Measurements from ENCODE around the gene KRTAP13-1. TPM values are rescaled to one million over a fixed set of nuclear protein-coding genes. Genes with fewer than 3 reads are reported as not detected.
A peak's percentile ranks its signal among the peaks of the same experiment; 100 is the strongest.

KRTAP13-1 gene
- total RNA-seq, 5 donors from 2014 or later (not counting 1 experiment from before 2014, with no cell fraction given), result not detected

- Histone ChIP-seq H3K27ac (ENCODE audit: low read length) (no peak within 1 kb of the TSS), H3K9me3 (no peaks in the 10 kb centered on the region), H3K4me3 (ENCODE audit: control insufficient read depth in 1 of 2, extremely low read depth in 1 of 2, low read length in 1 of 2) (no peak within 1 kb of the TSS), H3K27me3 (replicated peaks in 1 of 2; ENCODE audit: control insufficient read depth in 2 of 2, extremely low read depth in 1 of 2, insufficient read depth in 2 of 2, low read length in 1 of 2) (no peaks in the 10 kb centered on the region), H3K4me1 (ENCODE audit: control insufficient read depth in 1 of 2, extremely low read depth in 1 of 2, insufficient read depth in 2 of 2, low read length in 2 of 2) (no peaks in the 10 kb centered on the region), H3K36me3 (ENCODE audit: control insufficient read depth in 2 of 2, extremely low read depth in 1 of 2, insufficient read depth in 1 of 2, low read length in 1 of 2) (no peaks in the 10 kb centered on the region)
- Mint-ChIP-seq H3K27ac (no peak within 1 kb of the TSS), H3K4me3 (no peak within 1 kb of the TSS), H3K36me3 (no peaks in the 10 kb centered on the region), H3K9me3 (peaks cover 0 to 3% (median 0%) of the 10 kb centered on the region in 3 donors), H3K27me3 (peaks cover 0 to 6% of the 10 kb centered on the region in 2 donors), H3K4me1 (no peaks in the 10 kb centered on the region)
- ChIA-PET CTCF (no interaction called here), POLR2A (no interaction called here)
- WGBS (ENCODE audit: insufficient coverage), result 100% methylated on average over 1 of the region's 5 CpGs
- DNase-seq (no peak), ATAC-seq (replicated peaks in 1 of 4) (no peak)
Measured at GRCh38 chr21:30372139-30372770, 23.6 kb upstream of the KRTAP13-1 start, which contains the start of gene KRTAP13-2. Gene KRTAP13-2 (minus strand): TSS chr21:30372271. CDS start chr21:30372213, 58 bp downstream.

- H3K27me3 Mint-ChIP-seq, result peaks cover 0 to 6% of the 10 kb centered on the region in 2 donors
- no peaks in the 10 kb centered on the region for H3K4me1 ChIP-seq (ENCODE audit: control insufficient read depth in 1 of 2, extremely low read depth in 1 of 2, insufficient read depth in 2 of 2, low read length in 2 of 2)
- H3K27ac ChIP-seq (ENCODE audit: low read length), result no peak overlapping the region
- no peaks in the 10 kb centered on the region for H3K36me3 Mint-ChIP-seq
- WGBS (ENCODE audit: insufficient coverage), result no CpG with 5 or more reads among the region's 1 CpG
- POLR2A ChIA-PET, result no interaction called here
- H3K4me3 Mint-ChIP-seq, result no peak overlapping the region
- CTCF ChIA-PET, result no interaction called here
- H3K4me1 Mint-ChIP-seq, result no peaks in the 10 kb centered on the region
- DNase-seq (no peak), ATAC-seq (replicated peaks in 1 of 4) (no peak)
- no peaks in the 10 kb centered on the region for H3K9me3 Mint-ChIP-seq
- H3K27me3 ChIP-seq (replicated peaks in 1 of 2; ENCODE audit: control insufficient read depth in 2 of 2, extremely low read depth in 1 of 2, insufficient read depth in 2 of 2, low read length in 1 of 2), result peaks cover 0 to 3% of the 10 kb centered on the region in 2 experiments
- no peak overlapping the region for H3K27ac Mint-ChIP-seq
- no peak overlapping the region for H3K4me3 ChIP-seq (ENCODE audit: control insufficient read depth in 1 of 2, extremely low read depth in 1 of 2, low read length in 1 of 2)
- no peaks in the 10 kb centered on the region for H3K36me3 ChIP-seq (ENCODE audit: control insufficient read depth in 2 of 2, extremely low read depth in 1 of 2, insufficient read depth in 1 of 2, low read length in 1 of 2)
- H3K9me3 ChIP-seq, result no peaks in the 10 kb centered on the region
Measured at GRCh38 chr21:30382201-30382600, 13.6 kb upstream of the KRTAP13-1 start.

GRCh38 chr21:30391492-30392025 is 4.3 kb upstream of the KRTAP13-1 start:
- WGBS (ENCODE audit: insufficient coverage), result no CpG with 5 or more reads among the region's 2 CpGs
- Mint-ChIP-seq H3K27me3 (peaks cover 0 to 5% of the 10 kb centered on the region in 2 donors), H3K27ac (no peak overlapping the region), H3K4me3 (no peak overlapping the region), H3K36me3 (no peaks in the 10 kb centered on the region), H3K4me1 (no peaks in the 10 kb centered on the region), H3K9me3 (peaks cover 4 to 8% (median 4%) of the 10 kb centered on the region in 3 donors)
- ChIA-PET CTCF (no interaction called here), POLR2A (no interaction called here)
- Histone ChIP-seq H3K27ac (ENCODE audit: low read length) (no peak overlapping the region), H3K4me3 (ENCODE audit: control insufficient read depth in 1 of 2, extremely low read depth in 1 of 2, low read length in 1 of 2) (no peak overlapping the region), H3K36me3 (ENCODE audit: control insufficient read depth in 2 of 2, extremely low read depth in 1 of 2, insufficient read depth in 1 of 2, low read length in 1 of 2) (no peaks in the 10 kb centered on the region), H3K27me3 (replicated peaks in 1 of 2; ENCODE audit: control insufficient read depth in 2 of 2, extremely low read depth in 1 of 2, insufficient read depth in 2 of 2, low read length in 1 of 2) (peaks cover 0 to 3% of the 10 kb centered on the region in 2 experiments), H3K4me1 (ENCODE audit: control insufficient read depth in 1 of 2, extremely low read depth in 1 of 2, insufficient read depth in 2 of 2, low read length in 2 of 2) (no peaks in the 10 kb centered on the region), H3K9me3 (no peaks in the 10 kb centered on the region)
- no peak for DNase-seq
- no peak for ATAC-seq (replicated peaks in 1 of 4)

GRCh38 chr21:30408782-30409494 is 13.1 kb downstream of the KRTAP13-1 start:
- H3K4me1 Mint-ChIP-seq, result no peaks in the 10 kb centered on the region
- DNase-seq (peak in 1 of 35 experiments; percentile 0), ATAC-seq (replicated peaks in 1 of 4) (no peak)
- Histone ChIP-seq H3K27ac (ENCODE audit: low read length) (no peak overlapping the region), H3K36me3 (ENCODE audit: control insufficient read depth in 2 of 2, extremely low read depth in 1 of 2, insufficient read depth in 1 of 2, low read length in 1 of 2) (no peaks in the 10 kb centered on the region), H3K27me3 (replicated peaks in 1 of 2; ENCODE audit: control insufficient read depth in 2 of 2, extremely low read depth in 1 of 2, insufficient read depth in 2 of 2, low read length in 1 of 2) (peaks cover 0 to 3% of the 10 kb centered on the region in 2 experiments), H3K4me1 (ENCODE audit: control insufficient read depth in 1 of 2, extremely low read depth in 1 of 2, insufficient read depth in 2 of 2, low read length in 2 of 2) (no peaks in the 10 kb centered on the region), H3K4me3 (ENCODE audit: control insufficient read depth in 1 of 2, extremely low read depth in 1 of 2, low read length in 1 of 2) (no peak overlapping the region), H3K9me3 (no peaks in the 10 kb centered on the region)
- peaks cover 4 to 16% (median 8%) of the 10 kb centered on the region in 3 donors for H3K9me3 Mint-ChIP-seq
- H3K27me3 Mint-ChIP-seq, result peaks cover 11 to 15% of the 10 kb centered on the region in 2 donors
- no peaks in the 10 kb centered on the region for H3K36me3 Mint-ChIP-seq
- ChIA-PET POLR2A (no interaction called here), CTCF (no interaction called here)
- H3K27ac Mint-ChIP-seq, result no peak overlapping the region
- 63% methylated on average over 6 of the region's 14 CpGs for WGBS (ENCODE audit: insufficient coverage)
- peak overlapping the region in 1 of 3 donors; percentile 37 for H3K4me3 Mint-ChIP-seq

- H3K27ac Mint-ChIP-seq, result no peak overlapping the region
- POLR2A ChIA-PET, result no interaction called here
- WGBS (ENCODE audit: insufficient coverage), result 56% methylated on average over 3 of the region's 5 CpGs
- no peaks in the 10 kb centered on the region for H3K36me3 Mint-ChIP-seq
- CTCF ChIA-PET, result no interaction called here
- H3K4me3 Mint-ChIP-seq, result no peak overlapping the region
- peaks cover 0 to 2% of the 10 kb centered on the region in 2 donors for H3K27me3 Mint-ChIP-seq
- H3K4me1 Mint-ChIP-seq, result no peaks in the 10 kb centered on the region
- Histone ChIP-seq H3K27ac (ENCODE audit: low read length) (no peak overlapping the region), H3K4me3 (ENCODE audit: control insufficient read depth in 1 of 2, extremely low read depth in 1 of 2, low read length in 1 of 2) (no peak overlapping the region), H3K36me3 (ENCODE audit: control insufficient read depth in 2 of 2, extremely low read depth in 1 of 2, insufficient read depth in 1 of 2, low read length in 1 of 2) (no peaks in the 10 kb centered on the region), H3K4me1 (ENCODE audit: control insufficient read depth in 1 of 2, extremely low read depth in 1 of 2, insufficient read depth in 2 of 2, low read length in 2 of 2) (no peaks in the 10 kb centered on the region), H3K27me3 (replicated peaks in 1 of 2; ENCODE audit: control insufficient read depth in 2 of 2, extremely low read depth in 1 of 2, insufficient read depth in 2 of 2, low read length in 1 of 2) (no peaks in the 10 kb centered on the region), H3K9me3 (no peaks in the 10 kb centered on the region)
- ATAC-seq (replicated peaks in 1 of 4), result no peak
- peaks cover 0 to 5% (median 0%) of the 10 kb centered on the region in 3 donors for H3K9me3 Mint-ChIP-seq
- no peak for DNase-seq
Measured at GRCh38 chr21:30415993-30416392, 20.2 kb downstream of the KRTAP13-1 start.

GRCh38 chr21:30425826-30426225 is 30.0 kb downstream of the KRTAP13-1 start, which contains the start of gene KRTAP13-3:
Gene KRTAP13-3 (minus strand): TSS chr21:30425926. CDS start chr21:30425912, 14 bp downstream.
- Mint-ChIP-seq H3K27ac (no peak within 1 kb of the TSS), H3K4me1 (no peaks in the 10 kb centered on the region), H3K27me3 (peaks cover 0 to 4% of the 10 kb centered on the region in 2 donors), H3K9me3 (no peaks in the 10 kb centered on the region), H3K4me3 (no peak within 1 kb of the TSS), H3K36me3 (no peaks in the 10 kb centered on the region)
- ChIA-PET CTCF (no interaction called here), POLR2A (no interaction called here)
- DNase-seq (no peak), ATAC-seq (replicated peaks in 1 of 4) (no peak)
- Histone ChIP-seq H3K27me3 (replicated peaks in 1 of 2; ENCODE audit: control insufficient read depth in 2 of 2, extremely low read depth in 1 of 2, insufficient read depth in 2 of 2, low read length in 1 of 2) (no peaks in the 10 kb centered on the region), H3K4me3 (ENCODE audit: control insufficient read depth in 1 of 2, extremely low read depth in 1 of 2, low read length in 1 of 2) (no peak within 1 kb of the TSS), H3K9me3 (no peaks in the 10 kb centered on the region), H3K4me1 (ENCODE audit: control insufficient read depth in 1 of 2, extremely low read depth in 1 of 2, insufficient read depth in 2 of 2, low read length in 2 of 2) (no peaks in the 10 kb centered on the region), H3K36me3 (ENCODE audit: control insufficient read depth in 2 of 2, extremely low read depth in 1 of 2, insufficient read depth in 1 of 2, low read length in 1 of 2) (no peaks in the 10 kb centered on the region), H3K27ac (ENCODE audit: low read length) (no peak within 1 kb of the TSS)
- 67% methylated on average over 1 of the region's 5 CpGs for WGBS (ENCODE audit: insufficient coverage)
